ENCODE results near the gene S100Z.

The S100Z gene

GRCh38 chr5:76867827-76868693 lies 18.2 kb downstream of the S100Z start:
- H3K36me3 ChIP-seq (replicated peaks), result no peaks in the 10 kb centered on the region
- peak; percentile 75 for DNase-seq
- TF ChIP-seq, protein P1, sequence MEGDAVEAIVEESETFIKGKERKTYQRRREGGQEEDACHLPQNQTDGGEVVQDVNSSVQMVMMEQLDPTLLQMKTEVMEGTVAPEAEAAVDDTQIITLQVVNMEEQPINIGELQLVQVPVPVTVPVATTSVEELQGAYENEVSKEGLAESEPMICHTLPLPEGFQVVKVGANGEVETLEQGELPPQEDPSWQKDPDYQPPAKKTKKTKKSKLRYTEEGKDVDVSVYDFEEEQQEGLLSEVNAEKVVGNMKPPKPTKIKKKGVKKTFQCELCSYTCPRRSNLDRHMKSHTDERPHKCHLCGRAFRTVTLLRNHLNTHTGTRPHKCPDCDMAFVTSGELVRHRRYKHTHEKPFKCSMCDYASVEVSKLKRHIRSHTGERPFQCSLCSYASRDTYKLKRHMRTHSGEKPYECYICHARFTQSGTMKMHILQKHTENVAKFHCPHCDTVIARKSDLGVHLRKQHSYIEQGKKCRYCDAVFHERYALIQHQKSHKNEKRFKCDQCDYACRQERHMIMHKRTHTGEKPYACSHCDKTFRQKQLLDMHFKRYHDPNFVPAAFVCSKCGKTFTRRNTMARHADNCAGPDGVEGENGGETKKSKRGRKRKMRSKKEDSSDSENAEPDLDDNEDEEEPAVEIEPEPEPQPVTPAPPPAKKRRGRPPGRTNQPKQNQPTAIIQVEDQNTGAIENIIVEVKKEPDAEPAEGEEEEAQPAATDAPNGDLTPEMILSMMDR (IDR thresholded peaks at IDR 0.05; ENCODE audit: low read depth, low read length, missing control alignments), result peak; percentile 89
- in situ Hi-C loops (cut with HindIII; ENCODE audit: low pct_ligation_motif_present, low sequenced_read_pairs), result no loop called here
- H3K27ac ChIP-seq, result no peak overlapping the region
- H3K4me3 ChIP-seq (ENCODE audit: low read depth, low read length), result no peak overlapping the region
- no peaks in the 10 kb centered on the region for H3K27me3 ChIP-seq (replicated peaks)

GRCh38 chr5:76870046-76870445 lies 20.2 kb downstream of the S100Z start:
- Histone ChIP-seq H3K27me3 (replicated peaks) (no peaks in the 10 kb centered on the region), H3K4me3 (ENCODE audit: low read depth, low read length) (no peak overlapping the region), H3K27ac (no peak overlapping the region), H3K36me3 (replicated peaks) (no peaks in the 10 kb centered on the region)
- TF ChIP-seq, protein P1 (IDR thresholded peaks at IDR 0.05; ENCODE audit: low read depth, low read length, missing control alignments), result no peak
- no peak for DNase-seq
- in situ Hi-C loops (cut with HindIII; ENCODE audit: low pct_ligation_motif_present, low sequenced_read_pairs), result no loop called here

DNA sequence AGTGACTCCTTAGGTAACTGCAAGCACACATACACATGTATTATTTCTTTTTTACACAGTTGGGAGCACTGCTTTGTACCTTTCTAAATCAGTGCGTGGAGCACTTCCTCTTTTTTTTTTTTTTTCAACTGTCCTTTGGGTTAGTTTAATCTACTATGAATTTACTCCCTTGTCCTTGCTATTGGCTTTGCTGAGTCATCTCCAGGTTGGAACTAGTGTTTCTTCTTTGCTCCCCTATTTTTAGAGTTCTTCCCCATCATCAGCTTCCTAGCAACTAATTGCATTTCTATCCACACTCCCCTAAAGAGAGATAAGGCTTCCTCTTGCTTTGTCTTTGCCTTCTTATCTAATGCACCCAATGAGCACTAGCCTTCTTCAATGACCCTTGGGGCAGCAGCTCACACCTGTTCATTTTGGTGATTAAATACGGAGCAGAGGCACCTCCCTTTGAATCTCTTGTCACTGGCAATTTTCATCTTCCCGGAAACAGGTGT lies 24.3 kb downstream of the S100Z start:
- TF ChIP-seq, protein P1 (IDR thresholded peaks at IDR 0.05; ENCODE audit: low read depth, low read length, missing control alignments), result no peak
- Histone ChIP-seq H3K27ac (no peak overlapping the region), H3K27me3 (replicated peaks) (no peaks in the 10 kb centered on the region), H3K4me3 (ENCODE audit: low read depth, low read length) (no peak overlapping the region), H3K36me3 (replicated peaks) (no peaks in the 10 kb centered on the region)
- no peak for DNase-seq
- in situ Hi-C loops (cut with HindIII; ENCODE audit: low pct_ligation_motif_present, low sequenced_read_pairs), result no loop called here

DNA sequence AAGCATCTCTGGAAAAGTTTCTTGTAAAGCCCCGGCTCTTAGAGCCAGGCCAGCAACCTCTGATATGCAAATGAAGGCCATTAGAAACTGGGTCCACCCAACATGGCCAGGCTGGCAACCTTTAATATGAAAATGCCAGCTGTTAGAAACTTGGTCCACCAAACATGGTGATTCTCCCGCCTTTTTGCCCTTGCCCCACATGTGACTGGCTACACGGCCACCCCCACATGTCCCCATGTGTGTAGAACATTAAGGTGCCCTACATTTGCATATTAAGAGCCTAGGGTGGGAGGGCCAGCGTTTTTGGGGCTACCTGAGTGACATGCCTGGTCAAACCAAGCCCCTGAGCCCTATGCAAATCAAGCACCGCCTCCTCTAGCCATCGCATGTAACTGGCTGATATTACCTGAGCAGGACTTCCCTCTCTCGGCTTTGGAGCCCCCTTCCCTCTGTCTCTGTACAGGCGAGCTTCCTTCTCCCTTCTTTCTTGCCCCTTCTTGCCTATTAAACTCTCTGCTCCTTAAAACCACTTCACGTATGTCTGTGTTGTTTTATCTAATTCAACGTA lies 39.0 kb downstream of the S100Z start:
- in situ Hi-C loops (cut with HindIII; ENCODE audit: low pct_ligation_motif_present, low sequenced_read_pairs), result no loop called here
- TF ChIP-seq, protein P1 (IDR thresholded peaks at IDR 0.05; ENCODE audit: low read depth, low read length, missing control alignments), result no peak
- Histone ChIP-seq H3K4me3 (ENCODE audit: low read depth, low read length) (no peak overlapping the region), H3K27me3 (replicated peaks) (no peaks in the 10 kb centered on the region), H3K36me3 (replicated peaks) (no peaks in the 10 kb centered on the region), H3K27ac (no peak overlapping the region)
- DNase-seq, result no peak

- TF ChIP-seq, protein P1 (IDR thresholded peaks at IDR 0.05; ENCODE audit: low read depth, low read length, missing control alignments), result no peak
- no peaks in the 10 kb centered on the region for H3K27me3 ChIP-seq (replicated peaks)
- H3K27ac ChIP-seq, result no peak overlapping the region
- in situ Hi-C loops (cut with HindIII; ENCODE audit: low pct_ligation_motif_present, low sequenced_read_pairs), result no loop called here
- no peaks in the 10 kb centered on the region for H3K36me3 ChIP-seq (replicated peaks)
- no peak overlapping the region for H3K4me3 ChIP-seq (ENCODE audit: low read depth, low read length)
- DNase-seq, result no peak
Measured at GRCh38 chr5:76893294-76893693, 43.5 kb downstream of the S100Z start.

Measured in brain microvascular endothelial cell (primary cell).